GM19099 (cell line): ENCODE results near the gene SPATA20.

Experiments
- POLR2A ChIP-seq: IDR thresholded peaks from 3 replicates; pipeline ENCODE4 v1.6.1; 2011; ENCODE audit warnings: low read depth; ENCODE audit not compliant: insufficient read length; ENCODE audit errors: extremely low read depth

The SPATA20 gene

GRCh38 chr17:50557630-50558029 is 10.7 kb downstream of the SPATA20 start:
- no peak for TF ChIP-seq POLR2A

GRCh38 chr17:50558091-50558490 is 11.1 kb downstream of the SPATA20 start:
- TF ChIP-seq POLR2A, result no peak

GRCh38 chr17:50558581-50558940 is 11.6 kb downstream of the SPATA20 start:
- no peak for TF ChIP-seq POLR2A

- TF ChIP-seq POLR2A, result no peak
Observed at GRCh38 chr17:50558941-50559614, 12.1 kb downstream of the SPATA20 start.

GRCh38 chr17:50559674-50560184 is 12.8 kb downstream of the SPATA20 start:
- no peak for TF ChIP-seq POLR2A

- TF ChIP-seq POLR2A, result no peak
Observed at GRCh38 chr17:50560185-50560824, 13.3 kb downstream of the SPATA20 start, which contains the start of gene CACNA1G. CACNA1G (plus strand) TSS chr17:50560715; CDS start chr17:50561460, 745 bp downstream.

- TF ChIP-seq POLR2A, result no peak
Observed at GRCh38 chr17:50560931-50561745, 14.2 kb downstream of the SPATA20 start.

- TF ChIP-seq POLR2A, result no peak
Observed at GRCh38 chr17:50561746-50562141, 14.8 kb downstream of the SPATA20 start.

GRCh38 chr17:50562242-50563091 is 15.5 kb downstream of the SPATA20 start:
- no peak for TF ChIP-seq POLR2A

GRCh38 chr17:50563092-50563511 is 16.1 kb downstream of the SPATA20 start:
- TF ChIP-seq POLR2A, result no peak

GRCh38 chr17:50564916-50565315 is 17.9 kb downstream of the SPATA20 start:
- TF ChIP-seq POLR2A, result no peak

- no peak for TF ChIP-seq POLR2A
Observed at GRCh38 chr17:50565402-50566350, 18.7 kb downstream of the SPATA20 start.

GRCh38 chr17:50566886-50567285 is 19.9 kb downstream of the SPATA20 start:
- TF ChIP-seq POLR2A, result no peak

GRCh38 chr17:50568659-50569058 is 21.7 kb downstream of the SPATA20 start:
- TF ChIP-seq POLR2A, result no peak

GRCh38 chr17:50569592-50569991 is 22.6 kb downstream of the SPATA20 start:
- no peak for TF ChIP-seq POLR2A
